ENCODE measurements around the gene ZNF503.

The ZNF503 gene

DNA sequence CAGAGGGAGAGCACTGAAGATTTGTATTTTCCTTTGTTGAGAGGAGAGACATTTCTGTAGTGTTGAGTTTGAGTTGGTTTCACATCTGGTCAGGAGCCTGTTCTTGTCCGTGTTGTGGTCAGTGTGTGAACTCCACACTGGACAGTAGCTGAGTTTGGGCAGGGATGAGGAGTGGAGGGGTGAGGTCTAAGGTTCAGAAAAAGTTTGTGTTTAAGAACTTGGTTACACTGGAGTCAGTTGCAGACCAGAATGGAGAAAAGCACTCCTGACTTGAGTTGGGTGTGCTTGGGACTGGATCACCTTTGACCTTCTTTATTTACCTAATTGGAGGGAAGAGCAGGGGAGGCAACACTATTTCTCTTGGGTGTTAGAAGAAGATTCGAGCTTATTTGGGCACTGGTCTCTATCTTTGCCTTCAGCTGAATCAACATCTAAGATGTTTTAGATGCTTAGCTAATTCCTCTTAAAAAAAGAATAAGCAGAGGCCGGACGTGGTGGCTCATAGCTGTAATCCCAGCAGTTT, 38.8 kb upstream of the ZNF503 start:
- peaks cover 14% of the 10 kb centered on the region for H3K9me3 ChIP-seq (ENCODE audit: control insufficient read depth, low read length)
- DNase-seq (ENCODE audit: low read depth) = no peak
- peaks cover 11% of the 10 kb centered on the region for H3K4me1 ChIP-seq (ENCODE audit: control insufficient read depth, insufficient read depth, low read length)

DNA sequence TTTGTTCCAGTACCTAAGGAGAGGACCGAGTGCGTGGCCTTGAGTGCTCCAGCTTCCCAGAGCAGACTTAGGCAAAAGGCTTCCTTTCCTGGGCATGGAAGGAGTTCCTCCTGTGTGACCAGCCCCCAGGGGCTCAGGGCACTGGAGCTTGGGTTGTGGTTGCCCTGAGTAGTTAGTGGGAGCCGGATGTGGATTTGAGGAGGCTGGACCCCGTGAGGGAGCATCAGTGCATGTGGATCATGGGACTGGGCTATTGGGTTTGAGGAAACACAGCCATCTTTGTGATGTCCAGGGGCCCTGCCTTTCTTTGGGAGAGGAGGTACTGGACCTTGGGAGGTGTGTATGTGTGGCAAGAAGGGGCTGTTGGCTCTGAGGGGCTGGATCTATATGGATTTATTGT, 38.2 kb upstream of the ZNF503 start:
- Histone ChIP-seq H3K4me1 (ENCODE audit: control insufficient read depth, insufficient read depth, low read length) (peaks cover 11% of the 10 kb centered on the region), H3K4me3 (ENCODE audit: low read length) (no peak overlapping the region)
- DNase-seq (ENCODE audit: low read depth) = no peak

More for the DNA sequence above, 38.8 kb upstream of the ZNF503 start:
- Histone ChIP-seq H3K27me3 (replicated peaks; ENCODE audit: control insufficient read depth, insufficient read depth, low read length) (no peaks in the 10 kb centered on the region), H3K36me3 (ENCODE audit: control insufficient read depth, insufficient read depth, low read length, severe bottlenecking) (peaks cover 6% of the 10 kb centered on the region), H3K4me3 (ENCODE audit: low read length) (no peak overlapping the region), H3K9ac (ENCODE audit: low read length) (no peak overlapping the region)

DNA sequence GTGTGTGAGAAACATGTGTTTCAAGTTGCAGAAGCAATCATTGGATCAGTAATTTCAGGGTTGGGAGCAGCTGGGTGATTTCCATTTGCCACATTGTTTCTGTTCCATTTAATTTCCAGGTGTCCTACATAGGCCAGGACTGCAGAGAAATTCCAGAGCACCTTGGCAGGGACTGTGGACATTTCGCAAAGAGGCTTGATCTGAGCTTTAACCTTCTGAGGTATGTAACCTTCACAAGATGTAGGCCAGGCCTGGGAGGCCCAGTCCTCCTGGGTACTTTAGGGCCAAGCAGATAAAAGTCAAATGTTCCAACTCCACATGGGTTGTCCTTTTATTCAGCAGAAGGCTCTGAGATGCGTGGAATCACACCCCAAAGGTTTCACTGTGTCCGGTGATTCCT, 36.7 kb upstream of the ZNF503 start:
- no peaks in the 10 kb centered on the region for H3K27me3 ChIP-seq (replicated peaks; ENCODE audit: control insufficient read depth, insufficient read depth, low read length)
- peaks cover 4% of the 10 kb centered on the region for H3K9me3 ChIP-seq (ENCODE audit: control insufficient read depth, low read length)
- H3K9ac ChIP-seq (ENCODE audit: low read length) = no peak overlapping the region
- H3K4me3 ChIP-seq (ENCODE audit: low read length) = no peak overlapping the region
- peaks cover 11% of the 10 kb centered on the region for H3K4me1 ChIP-seq (ENCODE audit: control insufficient read depth, insufficient read depth, low read length)
- H3K36me3 ChIP-seq (ENCODE audit: control insufficient read depth, insufficient read depth, low read length, severe bottlenecking) = peaks cover 6% of the 10 kb centered on the region
- no peak for DNase-seq (ENCODE audit: low read depth)

More for the DNA sequence above, 38.2 kb upstream of the ZNF503 start:
- peaks cover 6% of the 10 kb centered on the region for H3K36me3 ChIP-seq (ENCODE audit: control insufficient read depth, insufficient read depth, low read length, severe bottlenecking)
- no peak overlapping the region for H3K9ac ChIP-seq (ENCODE audit: low read length)
- H3K27me3 ChIP-seq (replicated peaks; ENCODE audit: control insufficient read depth, insufficient read depth, low read length) = no peaks in the 10 kb centered on the region
- H3K9me3 ChIP-seq (ENCODE audit: control insufficient read depth, low read length) = peaks cover 11% of the 10 kb centered on the region

DNA sequence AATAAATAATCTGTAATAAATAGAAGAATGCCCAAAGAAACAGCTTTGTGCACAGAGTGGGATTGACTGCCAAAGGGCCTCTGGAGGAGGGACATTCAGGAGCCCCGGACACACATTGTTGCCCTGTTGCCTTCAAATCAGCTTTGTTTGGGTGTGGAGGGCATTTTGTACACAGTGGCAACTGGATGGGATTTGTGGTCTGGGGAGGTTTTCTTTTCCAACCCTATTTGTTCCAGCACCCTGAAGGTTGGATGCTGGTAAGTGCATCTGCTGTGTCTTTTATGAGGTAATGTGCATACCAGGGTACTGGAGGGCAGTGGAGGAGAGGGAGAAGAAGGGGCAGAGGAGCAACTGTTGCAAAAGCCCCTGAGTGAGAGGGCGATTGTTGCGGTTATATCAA, 36.1 kb upstream of the ZNF503 start:
- Histone ChIP-seq H3K9ac (ENCODE audit: low read length) (no peak overlapping the region), H3K9me3 (ENCODE audit: control insufficient read depth, low read length) (no peaks in the 10 kb centered on the region), H3K4me1 (ENCODE audit: control insufficient read depth, insufficient read depth, low read length) (peaks cover 11% of the 10 kb centered on the region), H3K4me3 (ENCODE audit: low read length) (no peak overlapping the region), H3K27me3 (replicated peaks; ENCODE audit: control insufficient read depth, insufficient read depth, low read length) (no peaks in the 10 kb centered on the region), H3K36me3 (ENCODE audit: control insufficient read depth, insufficient read depth, low read length, severe bottlenecking) (peaks cover 6% of the 10 kb centered on the region)
- no peak for DNase-seq (ENCODE audit: low read depth)

DNA sequence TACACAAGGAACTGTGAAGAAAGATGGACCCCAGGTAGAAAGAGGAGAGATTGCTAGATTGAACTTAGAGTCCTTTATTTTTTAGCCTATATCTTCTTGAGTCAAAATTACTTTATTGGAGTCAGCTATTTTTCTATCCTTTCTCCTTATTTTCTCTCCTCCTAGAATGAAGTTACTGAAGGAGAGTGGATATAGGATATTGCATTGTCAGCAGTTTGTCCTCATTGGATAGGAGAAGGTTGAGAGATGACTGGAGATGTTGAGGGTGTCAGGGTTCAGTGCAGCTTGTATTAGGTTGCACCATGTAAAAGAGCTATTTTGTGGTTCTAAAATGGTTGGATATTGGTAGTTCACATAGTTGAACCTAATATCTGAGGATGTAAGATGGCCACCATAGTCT, 35.3 kb upstream of the ZNF503 start:
- no peak for DNase-seq (ENCODE audit: low read depth)
- Histone ChIP-seq H3K36me3 (ENCODE audit: control insufficient read depth, insufficient read depth, low read length, severe bottlenecking) (peaks cover 6% of the 10 kb centered on the region), H3K27me3 (replicated peaks; ENCODE audit: control insufficient read depth, insufficient read depth, low read length) (no peaks in the 10 kb centered on the region), H3K4me1 (ENCODE audit: control insufficient read depth, insufficient read depth, low read length) (peaks cover 12% of the 10 kb centered on the region), H3K9me3 (ENCODE audit: control insufficient read depth, low read length) (no peaks in the 10 kb centered on the region), H3K9ac (ENCODE audit: low read length) (no peak overlapping the region), H3K4me3 (ENCODE audit: low read length) (no peak overlapping the region)

DNA sequence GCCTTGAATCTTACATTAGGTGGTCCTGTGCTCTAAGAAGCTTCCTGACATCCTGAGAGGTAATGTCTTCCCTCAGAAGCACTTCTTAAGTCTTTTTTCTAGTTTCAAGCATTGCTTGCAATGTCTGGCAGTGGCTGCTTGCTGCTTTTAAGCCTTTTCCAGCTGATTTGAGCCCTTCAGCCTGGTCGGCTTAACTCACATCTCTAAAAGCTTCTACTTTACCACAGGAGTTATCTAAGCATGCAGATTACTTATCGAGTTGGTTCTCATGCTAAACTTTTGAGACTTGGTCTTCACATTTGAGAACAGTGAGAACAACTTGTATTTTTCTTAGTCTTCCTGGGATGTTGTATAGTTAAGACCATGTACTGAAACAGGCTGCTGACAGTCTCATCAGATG, 33.7 kb upstream of the ZNF503 start:
- H3K4me3 ChIP-seq (ENCODE audit: low read length) = no peak overlapping the region
- peaks cover 6% of the 10 kb centered on the region for H3K36me3 ChIP-seq (ENCODE audit: control insufficient read depth, insufficient read depth, low read length, severe bottlenecking)
- peaks cover 12% of the 10 kb centered on the region for H3K4me1 ChIP-seq (ENCODE audit: control insufficient read depth, insufficient read depth, low read length)
- no peak overlapping the region for H3K9ac ChIP-seq (ENCODE audit: low read length)
- H3K27me3 ChIP-seq (replicated peaks; ENCODE audit: control insufficient read depth, insufficient read depth, low read length) = no peaks in the 10 kb centered on the region
- DNase-seq (ENCODE audit: low read depth) = no peak
- no peaks in the 10 kb centered on the region for H3K9me3 ChIP-seq (ENCODE audit: control insufficient read depth, low read length)

DNA sequence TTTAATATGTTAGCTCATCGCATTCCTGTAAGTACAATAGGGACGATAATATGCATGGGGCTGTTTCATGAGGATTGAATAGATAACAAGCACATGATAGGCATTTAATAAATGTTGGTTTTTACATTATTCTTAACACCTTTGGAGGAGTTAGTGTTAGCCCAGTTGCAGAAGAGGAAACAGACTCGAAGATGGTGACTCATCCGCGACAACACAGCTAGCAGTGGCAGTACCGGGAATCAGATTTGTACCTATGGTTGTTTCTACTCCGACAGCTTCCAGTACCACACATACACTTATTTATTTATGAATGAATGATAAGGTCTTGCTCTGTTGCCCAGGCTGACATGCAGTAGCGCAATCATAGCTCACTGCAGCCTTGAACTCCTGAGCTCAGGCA, 32.7 kb upstream of the ZNF503 start:
- Histone ChIP-seq H3K4me3 (ENCODE audit: low read length) (no peak overlapping the region), H3K9ac (ENCODE audit: low read length) (no peak overlapping the region), H3K27me3 (replicated peaks; ENCODE audit: control insufficient read depth, insufficient read depth, low read length) (no peaks in the 10 kb centered on the region), H3K4me1 (ENCODE audit: control insufficient read depth, insufficient read depth, low read length) (peaks cover 13% of the 10 kb centered on the region), H3K9me3 (ENCODE audit: control insufficient read depth, low read length) (no peaks in the 10 kb centered on the region), H3K36me3 (ENCODE audit: control insufficient read depth, insufficient read depth, low read length, severe bottlenecking) (peaks cover 6% of the 10 kb centered on the region)
- no peak for DNase-seq (ENCODE audit: low read depth)

DNA sequence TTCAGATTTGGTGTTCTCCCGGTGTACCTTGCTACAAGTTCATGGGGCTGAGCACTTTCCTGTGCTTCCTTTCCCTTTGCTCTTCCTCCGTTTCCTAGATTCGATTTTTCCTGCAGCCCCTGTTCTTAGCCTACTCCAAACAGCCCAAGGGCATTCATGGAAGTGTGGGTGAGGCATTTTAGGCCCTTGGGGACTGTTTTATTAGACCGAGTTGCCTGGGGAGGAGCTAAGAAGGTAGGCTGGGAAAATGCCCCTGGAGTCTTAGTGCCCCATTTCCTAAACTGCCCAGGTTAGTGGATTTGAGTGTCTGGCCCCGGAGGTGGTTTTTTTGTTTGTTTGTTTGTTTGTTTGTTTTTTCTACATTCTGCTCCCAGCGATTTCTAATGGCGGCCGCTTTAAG, 31.7 kb upstream of the ZNF503 start:
- Histone ChIP-seq H3K9me3 (ENCODE audit: control insufficient read depth, low read length) (no peaks in the 10 kb centered on the region), H3K4me3 (ENCODE audit: low read length) (no peak overlapping the region), H3K4me1 (ENCODE audit: control insufficient read depth, insufficient read depth, low read length) (peaks cover 24% of the 10 kb centered on the region), H3K27me3 (replicated peaks; ENCODE audit: control insufficient read depth, insufficient read depth, low read length) (no peaks in the 10 kb centered on the region), H3K36me3 (ENCODE audit: control insufficient read depth, insufficient read depth, low read length, severe bottlenecking) (peaks cover under 1% of the 10 kb centered on the region), H3K9ac (ENCODE audit: low read length) (no peak overlapping the region)
- DNase-seq (ENCODE audit: low read depth) = no peak

DNA sequence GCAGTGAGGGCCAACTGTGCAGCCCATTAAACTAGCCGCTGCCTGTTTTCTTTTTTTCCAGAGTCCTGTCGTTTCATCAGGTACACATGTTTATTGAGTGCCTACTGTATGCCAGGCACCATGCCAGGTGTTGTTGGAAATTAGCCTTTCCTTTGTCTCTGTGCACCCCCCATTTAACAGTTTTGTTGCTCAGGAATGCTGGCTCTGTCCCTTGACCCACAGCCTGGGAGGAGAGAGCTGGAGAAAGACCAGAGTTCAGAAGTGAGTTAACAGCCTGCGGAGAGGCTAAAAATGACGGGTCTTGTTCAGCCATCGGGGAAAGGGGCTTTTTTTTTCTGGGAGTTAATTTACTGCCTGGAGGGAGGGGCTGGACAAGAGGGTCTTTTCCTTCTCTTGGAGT, 31.2 kb upstream of the ZNF503 start:
- no peak for DNase-seq (ENCODE audit: low read depth)
- no peak overlapping the region for H3K9ac ChIP-seq (ENCODE audit: low read length)
- no peaks in the 10 kb centered on the region for H3K27me3 ChIP-seq (replicated peaks; ENCODE audit: control insufficient read depth, insufficient read depth, low read length)
- H3K4me3 ChIP-seq (ENCODE audit: low read length) = no peak overlapping the region
- H3K4me1 ChIP-seq (ENCODE audit: control insufficient read depth, insufficient read depth, low read length) = peaks cover 27% of the 10 kb centered on the region
- H3K36me3 ChIP-seq (ENCODE audit: control insufficient read depth, insufficient read depth, low read length, severe bottlenecking) = no peaks in the 10 kb centered on the region
- no peaks in the 10 kb centered on the region for H3K9me3 ChIP-seq (ENCODE audit: control insufficient read depth, low read length)

DNA sequence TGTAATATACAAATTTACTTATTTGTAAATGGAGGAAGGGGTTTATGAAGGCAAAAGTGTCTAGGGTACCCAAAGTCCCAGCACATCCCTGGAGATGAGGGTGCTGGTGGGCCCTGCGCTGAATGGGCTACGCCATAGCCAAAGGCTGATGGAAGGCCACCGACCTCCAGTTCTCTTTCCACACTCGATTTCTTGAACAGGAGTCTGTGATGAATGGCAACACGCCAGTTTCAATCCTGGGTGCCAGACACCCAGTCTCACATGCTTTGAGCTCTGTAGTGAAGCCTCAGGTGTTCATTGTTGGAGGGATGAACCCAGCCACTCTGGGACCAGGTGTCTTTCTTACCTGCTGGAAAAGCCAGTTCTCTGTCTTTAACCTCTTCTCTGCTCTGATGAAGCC, 30.6 kb upstream of the ZNF503 start:
- H3K4me1 ChIP-seq (ENCODE audit: control insufficient read depth, insufficient read depth, low read length) = peaks cover 27% of the 10 kb centered on the region
- H3K27me3 ChIP-seq (replicated peaks; ENCODE audit: control insufficient read depth, insufficient read depth, low read length) = no peaks in the 10 kb centered on the region
- H3K4me3 ChIP-seq (ENCODE audit: low read length) = peak overlapping the region; percentile 87
- no peaks in the 10 kb centered on the region for H3K9me3 ChIP-seq (ENCODE audit: control insufficient read depth, low read length)
- peak overlapping the region; percentile 86 for H3K9ac ChIP-seq (ENCODE audit: low read length)
- DNase-seq (ENCODE audit: low read depth) = no peak
- H3K36me3 ChIP-seq (ENCODE audit: control insufficient read depth, insufficient read depth, low read length, severe bottlenecking) = no peaks in the 10 kb centered on the region

DNA sequence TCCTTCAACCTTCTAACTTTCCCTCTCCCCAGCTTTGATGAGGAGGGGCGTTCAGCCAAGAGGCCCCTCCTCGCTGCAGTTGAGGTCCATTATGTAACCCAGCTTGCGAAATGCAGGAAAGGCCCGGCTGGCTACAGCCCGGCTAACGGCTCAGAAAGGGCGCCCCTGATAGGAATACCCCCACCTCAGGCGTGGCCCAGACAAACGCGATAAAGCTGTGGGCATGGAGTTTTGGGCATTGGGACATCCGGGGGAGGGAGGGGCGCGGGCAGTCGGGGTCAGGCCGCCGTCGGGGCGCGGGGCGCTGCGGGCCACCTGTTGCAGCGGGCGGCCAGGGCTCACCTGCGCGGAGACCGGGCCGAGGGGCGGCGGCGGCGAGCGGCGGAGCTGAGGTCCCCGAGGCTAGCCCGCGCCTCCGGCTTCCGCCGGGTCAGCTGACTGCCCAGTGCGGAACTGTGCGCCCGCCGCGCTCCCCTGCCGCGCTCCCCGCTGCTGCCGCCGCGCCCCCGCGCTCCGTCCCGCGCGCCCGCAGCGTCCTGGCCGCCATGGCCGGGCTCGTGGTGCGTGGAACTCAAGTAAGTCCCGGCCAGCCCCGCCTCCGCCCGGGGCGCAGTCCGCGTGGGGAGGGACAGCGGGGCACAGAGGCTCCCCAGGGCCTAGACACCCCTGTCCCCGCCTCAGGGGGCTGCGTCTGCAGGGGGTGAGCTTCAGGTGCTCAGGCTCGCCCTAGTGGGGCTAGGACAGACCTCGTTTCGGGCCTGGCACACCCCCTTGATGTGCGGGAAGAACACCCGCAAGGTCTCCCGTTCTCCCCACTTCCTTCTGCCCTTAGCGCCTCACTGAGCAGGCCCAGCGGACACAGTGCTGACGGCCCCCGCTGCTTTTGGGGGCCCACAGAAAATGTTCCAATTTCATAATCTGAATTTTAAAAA, 29.9 kb upstream of the ZNF503 start, which contains the start of gene LRMDA:
TSS of gene LRMDA (plus strand) at position 445 of the 932 bp plus-strand sequence.
- Histone ChIP-seq H3K9ac (ENCODE audit: low read length) (peak within 1 kb of the TSS; percentile 86), H3K4me1 (ENCODE audit: control insufficient read depth, insufficient read depth, low read length) (peaks cover 27% of the 10 kb centered on the region), H3K27me3 (replicated peaks; ENCODE audit: control insufficient read depth, insufficient read depth, low read length) (no peaks in the 10 kb centered on the region), H3K9me3 (ENCODE audit: control insufficient read depth, low read length) (no peaks in the 10 kb centered on the region), H3K36me3 (ENCODE audit: control insufficient read depth, insufficient read depth, low read length, severe bottlenecking) (no peaks in the 10 kb centered on the region), H3K4me3 (ENCODE audit: low read length) (peak within 1 kb of the TSS; percentile 87)
- DNase-seq (ENCODE audit: low read depth) = peak; percentile 27
